Measurements from ENCODE around the gene VPS8. TPM values are rescaled to one million over a fixed set of nuclear protein-coding genes. Genes with fewer than 3 reads are reported as not detected.

The VPS8 gene
- total RNA-seq, 2 donors from 2014 or later: 26.2 to 29.1 TPM

DNA sequence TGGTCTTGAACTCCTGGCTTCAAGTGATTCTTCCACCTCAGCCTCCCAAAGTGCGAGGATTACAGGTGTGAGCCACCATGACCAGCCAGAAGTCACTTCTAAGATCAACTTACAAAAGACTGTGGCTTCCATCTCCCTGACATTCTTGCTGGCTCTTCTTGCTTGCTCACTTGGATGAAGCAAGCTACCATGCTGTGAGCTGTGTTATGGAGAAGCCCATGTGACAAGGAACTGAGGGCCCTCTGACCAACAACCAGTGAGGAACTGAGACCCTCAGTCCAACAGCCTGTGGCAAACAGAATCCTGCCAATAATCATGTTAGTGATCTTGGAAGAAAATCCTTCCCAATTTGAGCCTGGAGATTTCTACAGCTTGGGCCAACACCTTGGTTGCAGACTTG, 7.2 kb upstream of the VPS8 start:
- no peak for DNase-seq
- no peak for ATAC-seq
- intact Hi-C loops (cut with DNase I): no loop called here

DNA sequence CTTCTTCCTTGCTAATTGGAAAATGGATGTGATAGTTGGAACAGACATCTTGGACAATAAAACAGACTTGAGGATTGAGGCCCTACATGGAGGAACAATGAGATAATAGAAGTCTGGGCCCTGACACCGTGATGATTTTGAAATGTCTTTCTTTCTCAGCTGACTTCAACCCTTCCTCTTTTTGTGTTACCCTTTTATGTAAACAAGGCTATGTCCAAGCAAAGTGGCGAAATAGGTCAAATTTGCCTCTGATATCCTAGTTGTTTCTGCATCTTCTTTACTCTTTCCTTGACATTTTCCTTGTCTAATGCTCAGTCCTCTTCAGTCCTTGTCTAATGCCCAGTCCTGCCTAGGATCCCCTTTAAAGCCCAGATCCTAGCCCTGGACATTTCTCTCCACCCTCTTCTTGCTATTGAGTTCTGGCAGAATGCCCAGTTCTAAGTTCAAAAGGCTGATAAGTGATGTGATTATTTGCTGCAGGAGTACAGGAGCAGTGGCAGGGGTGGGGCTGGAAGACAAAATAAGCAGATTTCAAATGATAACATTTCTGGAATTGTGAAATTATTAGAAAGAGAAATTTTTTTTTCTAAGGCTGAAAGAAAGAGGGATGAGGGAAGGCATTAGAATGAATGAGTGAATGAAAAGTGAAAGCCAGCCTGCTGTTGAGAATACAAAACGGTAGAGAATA, 6.5 kb upstream of the VPS8 start:
- DNase-seq (no peak), ATAC-seq (peak; percentile 27 to 36)
- intact Hi-C loops (cut with DNase I): no loop called here

- intact Hi-C loops (cut with DNase I): no loop called here
- DNase-seq: no peak
- peak in 1 of 2 donors; percentile 31 for ATAC-seq
Measured at GRCh38 chr3:184806567-184807271, 5.2 kb upstream of the VPS8 start.

DNA sequence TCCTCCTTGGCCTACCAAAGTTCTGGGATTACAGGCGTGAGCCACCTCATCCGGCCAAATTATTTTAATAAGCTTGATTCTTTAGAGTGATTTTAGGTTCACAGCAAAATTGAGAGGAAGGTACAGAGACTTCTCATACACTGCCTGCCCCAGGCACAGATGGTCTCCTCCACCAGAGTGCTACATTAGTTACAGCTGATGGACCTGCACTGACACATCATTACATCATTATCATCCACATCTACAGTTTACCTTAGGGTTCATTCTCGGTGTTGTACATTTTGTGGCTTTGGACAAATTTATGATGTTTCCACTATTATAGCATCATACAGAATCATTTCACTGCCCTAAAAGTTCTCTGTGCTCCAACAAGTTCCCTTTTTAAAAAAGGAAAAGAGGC, 4.4 kb upstream of the VPS8 start:
- no peak for ATAC-seq
- no peak for DNase-seq
- intact Hi-C loops (cut with DNase I): no loop called here

DNA sequence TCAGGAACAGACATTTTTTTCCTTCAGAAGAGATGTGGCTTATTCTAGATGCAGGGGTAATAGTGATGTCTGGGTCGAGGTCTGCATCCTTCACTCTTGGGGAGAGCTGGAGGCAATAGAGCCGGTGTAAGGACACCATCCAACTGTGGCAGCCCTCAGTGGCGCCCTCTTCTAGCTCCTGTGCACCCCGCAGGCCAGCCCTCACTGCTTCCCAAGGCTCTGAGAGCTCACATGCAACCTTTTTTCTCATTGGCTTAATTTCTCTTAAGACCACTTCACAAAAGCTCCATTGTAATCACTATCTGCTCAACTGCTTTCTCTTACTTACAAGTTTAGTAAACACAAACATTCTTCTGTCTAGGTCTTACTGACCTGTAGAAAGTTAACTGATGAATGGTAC, 3.9 kb upstream of the VPS8 start:
- DNase-seq: no peak
- intact Hi-C loops (cut with DNase I): no loop called here
- no peak for ATAC-seq

DNA sequence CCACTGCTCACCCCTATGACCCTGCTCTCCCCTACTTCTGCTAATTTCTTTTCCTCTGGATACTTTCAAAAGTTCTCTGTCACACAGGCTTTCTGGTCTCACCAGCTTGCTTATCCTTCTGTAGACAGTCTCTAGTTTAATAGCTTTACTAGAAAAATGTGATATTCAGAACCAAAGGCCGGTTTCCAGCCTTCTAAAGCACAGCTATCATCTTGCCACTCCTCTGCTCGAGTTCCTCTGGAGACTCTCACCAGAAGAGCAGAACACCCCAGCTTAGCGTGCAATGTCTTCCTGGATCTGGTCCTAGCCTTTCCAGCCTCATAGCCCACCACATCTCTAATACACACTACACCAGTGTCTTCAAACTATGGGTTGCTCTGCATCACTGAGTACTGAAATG, 1.8 kb upstream of the VPS8 start:
- intact Hi-C loops (cut with DNase I): no loop called here
- DNase-seq (no peak), ATAC-seq (no peak)

- DNase-seq (no peak), ATAC-seq (no peak)
- intact Hi-C loops (cut with DNase I): no loop called here
Measured at GRCh38 chr3:184811034-184811433, 932 bp upstream of the VPS8 start.

- intact Hi-C loops (cut with DNase I): no loop called here
- no peak for ATAC-seq
- no peak for DNase-seq
Measured at GRCh38 chr3:184811663-184811998, 335 bp upstream of the VPS8 start.

DNA sequence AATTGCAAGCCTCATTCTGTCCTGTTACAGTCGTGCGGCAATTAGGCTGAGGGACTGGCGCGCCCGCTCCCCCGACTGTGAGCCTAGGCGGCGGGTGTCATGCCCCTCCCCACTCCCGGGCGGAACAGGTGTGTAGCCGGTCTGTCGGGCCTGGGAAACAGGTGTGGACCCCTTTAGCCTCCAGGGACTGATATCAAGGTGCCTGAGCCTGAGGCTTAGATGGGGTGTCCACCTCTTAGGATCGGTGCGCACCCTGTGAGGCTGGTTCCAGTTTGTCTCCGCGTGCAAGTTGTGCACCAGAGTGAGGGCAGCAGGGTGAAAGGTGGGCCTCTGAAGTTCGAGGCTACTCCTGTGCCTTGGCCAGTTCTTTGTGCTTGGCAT, 686 bp downstream of the VPS8 start:
- ATAC-seq (peak; percentile 10 to 21), DNase-seq (no peak)
- intact Hi-C loops (cut with DNase I): no loop called here

GRCh38 chr3:184813357-184813756, 1.4 kb downstream of the VPS8 start:
- ATAC-seq: no peak
- intact Hi-C loops (cut with DNase I): no loop called here

DNA sequence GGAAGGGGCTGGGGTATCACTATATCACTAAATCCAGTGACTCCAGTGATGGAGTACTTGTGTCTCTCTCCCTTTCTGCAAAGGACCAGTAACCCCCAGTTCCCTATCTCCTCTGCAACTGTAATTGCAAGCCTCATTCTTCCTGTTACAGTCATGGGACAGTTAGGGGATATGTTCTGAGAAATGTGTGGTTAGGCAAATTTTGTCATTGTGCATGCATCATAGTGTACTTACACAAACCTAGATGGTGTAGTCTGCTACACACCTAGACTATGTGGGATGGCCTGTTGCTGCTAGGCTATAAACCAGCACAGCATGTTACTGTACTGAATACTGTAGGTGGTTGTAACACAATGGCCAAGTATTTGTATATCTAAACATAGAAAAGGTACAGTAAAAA, 2.2 kb downstream of the VPS8 start:
- intact Hi-C loops (cut with DNase I): no loop called here
- no peak for DNase-seq
- ATAC-seq: no peak

More at GRCh38 chr3:184813357-184813756, 1.4 kb downstream of the VPS8 start:
- no peak for DNase-seq

- DNase-seq (no peak), ATAC-seq (no peak)
- intact Hi-C loops (cut with DNase I): no loop called here
Measured at GRCh38 chr3:184815046-184815930, 3.3 kb downstream of the VPS8 start.

- intact Hi-C loops (cut with DNase I): no loop called here
- DNase-seq: no peak
- ATAC-seq: no peak
Measured at GRCh38 chr3:184816614-184817013, 4.6 kb downstream of the VPS8 start.

- intact Hi-C loops (cut with DNase I): no loop called here
- no peak for ATAC-seq
- no peak for DNase-seq
Measured at GRCh38 chr3:184820525-184820924, 8.6 kb downstream of the VPS8 start.

- DNase-seq: no peak
Measured at GRCh38 chr3:184821034-184821433, 9.1 kb downstream of the VPS8 start.

GRCh38 chr3:184822081-184822480, 10.1 kb downstream of the VPS8 start:
- intact Hi-C loops (cut with DNase I): no loop called here
- no peak for DNase-seq
- peak; percentile 16 to 47 for ATAC-seq

More at GRCh38 chr3:184821034-184821433, 9.1 kb downstream of the VPS8 start:
- intact Hi-C loops (cut with DNase I): no loop called here
- ATAC-seq: no peak

DNA sequence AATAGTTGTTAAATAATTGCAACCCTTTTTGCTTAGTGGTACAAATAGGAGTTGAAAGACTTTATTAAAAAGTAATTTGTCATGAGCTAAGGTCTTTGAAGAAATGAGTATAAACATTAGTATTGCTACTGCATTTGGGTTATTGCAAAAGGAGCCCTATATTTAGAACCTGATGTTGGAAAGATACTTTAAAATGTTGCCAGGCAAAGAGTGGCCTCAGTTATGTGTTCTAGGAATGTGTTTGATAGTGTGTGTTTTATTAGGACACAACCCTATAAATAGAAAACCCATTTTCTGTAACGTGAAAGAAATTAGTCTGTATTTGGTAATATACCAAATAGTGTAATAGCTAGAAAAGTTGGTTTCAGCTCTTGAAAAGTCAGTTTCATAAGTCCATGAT, 10.7 kb downstream of the VPS8 start:
- ATAC-seq: peak in 1 of 2 donors; percentile 70
- intact Hi-C loops (cut with DNase I): no loop called here
- DNase-seq: no peak

DNA sequence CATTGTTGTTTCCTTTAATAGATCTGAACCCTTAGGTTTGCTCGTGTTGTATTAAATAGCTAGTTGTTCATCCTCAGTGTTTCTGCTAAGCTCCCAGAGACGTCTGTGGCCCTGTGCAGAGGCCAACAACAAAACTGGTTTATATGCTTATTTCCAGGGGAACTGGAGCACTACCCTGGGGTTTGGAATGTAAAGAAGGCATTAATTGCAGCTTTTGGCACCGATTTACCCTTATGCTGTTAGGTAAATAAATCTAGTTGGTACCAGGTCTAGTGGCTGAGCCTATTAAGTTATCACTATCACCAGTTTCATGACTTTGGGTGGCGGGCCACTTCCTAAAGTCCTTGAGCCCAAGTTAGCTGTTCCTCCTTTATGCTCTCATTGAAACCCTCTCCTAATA, 12.0 kb downstream of the VPS8 start:
- no peak for DNase-seq
- intact Hi-C loops (cut with DNase I): no loop called here
- no peak for ATAC-seq

GRCh38 chr3:184825121-184825820, 13.3 kb downstream of the VPS8 start:
- ATAC-seq (no peak), DNase-seq (no peak)
- intact Hi-C loops (cut with DNase I): no loop called here

DNA sequence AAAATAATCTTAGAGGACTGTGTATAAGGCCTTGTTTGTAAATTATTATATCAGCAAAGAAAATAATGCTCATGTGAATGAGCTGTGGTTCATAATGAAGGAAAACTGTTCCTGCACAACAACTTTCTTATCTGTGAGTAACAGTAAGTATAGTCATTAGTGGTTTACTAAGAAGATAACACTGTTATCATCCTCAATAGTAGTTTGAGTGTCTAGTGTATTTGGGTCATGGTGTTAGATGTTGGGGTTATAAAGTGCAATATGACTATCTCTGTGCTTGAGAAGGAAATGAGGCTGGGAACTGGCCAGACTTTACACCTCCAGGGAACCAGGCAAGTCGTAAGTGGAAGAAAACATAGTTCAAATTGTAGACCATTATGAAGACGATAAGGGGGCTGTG, 15.6 kb downstream of the VPS8 start:
- DNase-seq (no peak), ATAC-seq (peak in 1 of 2 donors; percentile 82)
- intact Hi-C loops (cut with DNase I): no loop called here
